ENCODE data around the gene ZBTB7C.

Gene ZBTB7C

GRCh38 chr18:48151421-48152065 is 257.6 kb downstream of the ZBTB7C start:
- no peak for TF ChIP-seq CTCF (IDR thresholded peaks at IDR 0.05; ENCODE audit: low read depth, low read length, missing control alignments)
- in situ Hi-C loops (cut with HindIII; ENCODE audit: low sequenced_read_pairs), result no loop called here
- no peak for DNase-seq (ENCODE audit: low read depth)
- H3K4me3 ChIP-seq (ENCODE audit: low read depth, low read length), result no peak overlapping the region

GRCh38 chr18:48149020-48149685 is 260.0 kb downstream of the ZBTB7C start:
- TF ChIP-seq CTCF (IDR thresholded peaks at IDR 0.05; ENCODE audit: low read depth, low read length, missing control alignments), result no peak
- no peak for DNase-seq (ENCODE audit: low read depth)
- in situ Hi-C loops (cut with HindIII; ENCODE audit: low sequenced_read_pairs), result no loop called here

GRCh38 chr18:48142994-48143393 is 266.2 kb downstream of the ZBTB7C start:
- in situ Hi-C loops (cut with HindIII; ENCODE audit: low sequenced_read_pairs), result no loop called here
- no peak for DNase-seq (ENCODE audit: low read depth)
- no peak for TF ChIP-seq CTCF (IDR thresholded peaks at IDR 0.05; ENCODE audit: low read depth, low read length, missing control alignments)
- no peak overlapping the region for H3K4me3 ChIP-seq (ENCODE audit: low read depth, low read length)

More at GRCh38 chr18:48149020-48149685, 260.0 kb downstream of the ZBTB7C start:
- H3K4me3 ChIP-seq (ENCODE audit: low read depth, low read length), result no peak overlapping the region

GRCh38 chr18:48142353-48142752 is 266.8 kb downstream of the ZBTB7C start:
- H3K4me3 ChIP-seq (ENCODE audit: low read depth, low read length), result no peak overlapping the region
- no peak for DNase-seq (ENCODE audit: low read depth)
- in situ Hi-C loops (cut with HindIII; ENCODE audit: low sequenced_read_pairs), result no loop called here
- TF ChIP-seq CTCF (IDR thresholded peaks at IDR 0.05; ENCODE audit: low read depth, low read length, missing control alignments), result no peak

- DNase-seq (ENCODE audit: low read depth), result no peak
- in situ Hi-C loops (cut with HindIII; ENCODE audit: low sequenced_read_pairs), result no loop called here
- no peak overlapping the region for H3K4me3 ChIP-seq (ENCODE audit: low read depth, low read length)
- TF ChIP-seq CTCF (IDR thresholded peaks at IDR 0.05; ENCODE audit: low read depth, low read length, missing control alignments), result no peak
These were observed 268.5 kb downstream of the ZBTB7C start for GRCh38 chr18:48140731-48141130.

GRCh38 chr18:48139431-48140347 is 269.5 kb downstream of the ZBTB7C start:
- in situ Hi-C loops (cut with HindIII; ENCODE audit: low sequenced_read_pairs), result no loop called here
- no peak for TF ChIP-seq CTCF (IDR thresholded peaks at IDR 0.05; ENCODE audit: low read depth, low read length, missing control alignments)
- DNase-seq (ENCODE audit: low read depth), result no peak

More at GRCh38 chr18:48139431-48140347, 269.5 kb downstream of the ZBTB7C start:
- no peak overlapping the region for H3K4me3 ChIP-seq (ENCODE audit: low read depth, low read length)
